A549 (cell line): ENCODE results near the gene PPBP. TPM values are rescaled to one million over a fixed set of nuclear protein-coding genes. Genes with fewer than 3 reads are reported as not detected.

Source experiments
- ATAC-seq, 2 experiments: fragments of 200-7000 bp in 1 of 2; fragments of >200 bp in 1 of 2; cut with Nextera tagmentation in 1 of 2; cut with Tn5 transposase in 1 of 2; 3 replicates each; pipeline versions ENCODE4 v1.8.0 to v1.9.1; 2018 to 2020; ENCODE audit warnings: mild to moderate bottlenecking in 1 of 2, moderate library complexity in 1 of 2
- CTCF ChIA-PET: fragments of 300-600 bp; sonication (Branson Sonifier 250); formaldehyde crosslinking; extraction: SDS; loops from one replicate; lab custom pipeline; 2021; ENCODE audit warnings: antibody characterized with exemption, inconsistent platforms; lab: Yijun Ruan, JAX
- POLR2A ChIA-PET: fragments of 350-600 bp; formaldehyde crosslinking; extraction: SDS; loops from one replicate; lab custom pipeline; 2021; ENCODE audit warnings: antibody characterized with exemption, inconsistent platforms; lab: Yijun Ruan, JAX
- DNase-seq, 2 experiments: peaks; one replicate each; pipeline versions ENCODE4 v3.0.0 to v3.0.0-alpha.2; 2011 to 2016; ENCODE audit warnings: low read depth in 1 of 2, low spot score in 1 of 2
- FAIRE-seq: peaks from 2 replicates; lab custom pipeline; 2011; peaks lifted over from hg19 to GRCh38; lab: Jason Lieb, UNC
- H3K27ac ChIP-seq, 2 experiments: fragments of >200 bp; sonication (Bioruptor Twin); formaldehyde crosslinking; 3 replicates each; pipeline ENCODE4 v1.5.1; 2016 to 2017
- H3K4me1 ChIP-seq: fragments of >200 bp; sonication (Bioruptor Twin); formaldehyde crosslinking; 3 replicates; pipeline ENCODE4 v1.6.1; 2016
- H3K4me2 ChIP-seq: fragments of >200 bp; sonication (Bioruptor Twin); formaldehyde crosslinking; 3 replicates; pipeline ENCODE4 v1.6.1; 2016
- H3K4me3 ChIP-seq: fragments of >200 bp; sonication (Bioruptor Twin); formaldehyde crosslinking; 3 replicates; pipeline ENCODE4 v1.5.1; 2016
- H3K9me3 ChIP-seq: fragments of >200 bp; sonication (Bioruptor Twin); formaldehyde crosslinking; 3 replicates; pipeline ENCODE4 v1.6.1; 2016
- BHLHE40 ChIP-seq: IDR thresholded peaks from 2 replicates; pipeline ENCODE4 v1.6.1; 2012; ENCODE audit warnings: low read depth, low read length, inconsistent platforms
- CBX2 ChIP-seq: fragments of 200-600 bp; sonication (generic); IDR thresholded peaks from 2 replicates; pipeline ENCODE4 v1.6.1; 2016; ENCODE audit warnings: low read depth, mild to moderate bottlenecking, borderline replicate concordance
- CHD2 ChIP-seq: fragments of 150-350 bp; IDR thresholded peaks from 2 replicates; pipeline ENCODE4 v1.6.1; 2014; ENCODE audit warnings: low read length; ENCODE audit not compliant: partially characterized antibody
- E2F6 ChIP-seq: IDR thresholded peaks from 2 replicates; pipeline ENCODE4 v1.6.1; 2012; ENCODE audit warnings: low read depth, borderline replicate concordance
- ESRRA ChIP-seq: fragments of 150-350 bp; IDR thresholded peaks from 2 replicates; pipeline ENCODE4 v1.6.1; 2014; ENCODE audit warnings: mild to moderate bottlenecking, low read length, borderline replicate concordance
- FOSB ChIP-seq: fragments of 250-450 bp; sonication (Bioruptor Pico); IDR thresholded peaks from 2 replicates; pipeline ENCODE4 v1.5.0; 2020; ENCODE audit warnings: mild to moderate bottlenecking, moderate library complexity
- FOSL2 ChIP-seq, 2 experiments: fragments of 450-650 bp in 1 of 2; fragments of >200 bp in 1 of 2; sonication (Bioruptor Twin) in 1 of 2; formaldehyde crosslinking; IDR thresholded peaks; 2 replicates each; pipeline versions ENCODE4 v1.5.0 to v1.6.1; 2016 to 2020; ENCODE audit warnings: mild to moderate bottlenecking in 1 of 2, moderate library complexity in 1 of 2
- HDAC2 ChIP-seq: fragments of 200-600 bp; sonication (generic); IDR thresholded peaks from 2 replicates; pipeline ENCODE4 v1.6.1; 2016
- HES2 ChIP-seq: fragments of >200 bp; sonication (Bioruptor Twin); formaldehyde crosslinking; IDR thresholded peaks from 2 replicates; pipeline ENCODE4 v1.6.1; 2016
- HMGXB4 ChIP-seq: fragments of 250-450 bp; sonication (Bioruptor Pico); IDR thresholded peaks from 2 replicates; pipeline ENCODE4 v1.5.0; 2021; ENCODE audit warnings: mild to moderate bottlenecking, moderate library complexity, borderline replicate concordance
- HOXA7 ChIP-seq: fragments of 250-450 bp; sonication (Bioruptor Pico); IDR thresholded peaks from 2 replicates; pipeline ENCODE4 v1.5.0; 2020; ENCODE audit warnings: mild to moderate bottlenecking, moderate library complexity
- HOXB5 ChIP-seq: fragments of 250-450 bp; sonication (Bioruptor Pico); IDR thresholded peaks from 2 replicates; pipeline ENCODE4 v1.5.0; 2020; ENCODE audit warnings: mild to moderate bottlenecking, moderate library complexity
- JUNB ChIP-seq: fragments of >200 bp; sonication (Bioruptor Twin); formaldehyde crosslinking; IDR thresholded peaks from 2 replicates; pipeline ENCODE4 v1.6.1; 2016
- MYC ChIP-seq: IDR thresholded peaks from 2 replicates; pipeline ENCODE4 v1.6.1; 2012; ENCODE audit warnings: mild to moderate bottlenecking, inconsistent platforms, low read length, improper control_type of control experiment, borderline replicate concordance
- NPAS2 ChIP-seq: fragments of 250-450 bp; sonication (Bioruptor Pico); IDR thresholded peaks from 2 replicates; pipeline ENCODE4 v1.8.0; 2022; ENCODE audit warnings: mild to moderate bottlenecking, moderate library complexity, borderline replicate concordance
- PBX3 ChIP-seq: IDR thresholded peaks from 2 replicates; pipeline ENCODE4 v1.6.1; 2012
- PHF8 ChIP-seq: fragments of 200-600 bp; sonication (generic); IDR thresholded peaks from 2 replicates; pipeline ENCODE4 v1.6.1; 2016; ENCODE audit warnings: low read depth, mild to moderate bottlenecking, antibody characterized with exemption, moderate library complexity, borderline replicate concordance
- RAD21 ChIP-seq, 2 experiments: fragments of >200 bp in 1 of 2; sonication (Bioruptor Twin) in 1 of 2; formaldehyde crosslinking in 1 of 2; IDR thresholded peaks in 1 of 2; conservative IDR thresholded peaks in 1 of 2; 2 replicates in 1 of 2; 3 replicates in 1 of 2; pipeline ENCODE4 v1.6.1; 2012 to 2018; ENCODE audit warnings: inconsistent platforms in 1 of 2
- RCOR1 ChIP-seq: fragments of 150-350 bp; IDR thresholded peaks from 2 replicates; pipeline ENCODE4 v1.6.1; 2014; ENCODE audit warnings: antibody characterized with exemption, low read length, low read depth
- REST ChIP-seq: fragments of 200-600 bp; sonication (generic); IDR thresholded peaks from 2 replicates; pipeline ENCODE4 v1.6.1; 2016; ENCODE audit warnings: antibody characterized with exemption, mild to moderate bottlenecking, moderate library complexity
- RNF2 ChIP-seq: fragments of 200-600 bp; sonication (generic); IDR thresholded peaks from 2 replicates; pipeline ENCODE4 v1.6.1; 2016; ENCODE audit warnings: low read depth, mild to moderate bottlenecking, antibody characterized with exemption, moderate library complexity, borderline replicate concordance
- SMC3 ChIP-seq: fragments of >200 bp; sonication (Bioruptor Twin); formaldehyde crosslinking; IDR thresholded peaks from 3 replicates; pipeline ENCODE4 v1.6.1; 2018; ENCODE audit warnings: inconsistent platforms
- TFCP2L1 ChIP-seq: fragments of 250-450 bp; sonication (Bioruptor Pico); IDR thresholded peaks from 2 replicates; pipeline ENCODE4 v1.5.0; 2021; ENCODE audit warnings: mild to moderate bottlenecking
- TP53 ChIP-seq: fragments of 250-450 bp; sonication (Bioruptor Pico); IDR thresholded peaks from 2 replicates; pipeline ENCODE4 v1.5.0; 2021; ENCODE audit warnings: mild to moderate bottlenecking, moderate library complexity
- ZNF302 ChIP-seq: fragments of 250-450 bp; sonication (Bioruptor Pico); IDR thresholded peaks from 2 replicates; pipeline ENCODE4 v1.9.0; 2021; ENCODE audit warnings: inconsistent platforms, mild to moderate bottlenecking, moderate library complexity
- WGBS: methylation state at CpG from one replicate; pipeline ENCODE4 v1.1.6; 2017; ENCODE audit errors: missing lambda C conversion rate; 5-methylcytosine and 5-hydroxymethylcytosine counted together
- polyA plus RNA-seq, 4 experiments: library from polyadenylated mRNA; depleted of rRNA in 3 of 4; stranded (reverse); fragments of >200 nt; fragmentation: RNase III in 1 of 4; extraction: RNeasy Plus Mini Kit Qiagen cat#74134 plus additional on column Dnase treatment in 1 of 4; gene quantifications; 2 replicates in 3 of 4; 3 replicates in 1 of 4; pipeline ENCODE4 v1.2.3, GENCODE V29; 2011 to 2017

PPBP gene
- polyA plus RNA-seq, 2 of the 4 experiments (the other 2 are of a cell fraction), result 0.16 to 0.35 TPM

GRCh38 chr4:74000301-74000700 is 12.3 kb upstream of the PPBP start:
- Histone ChIP-seq H3K9me3 (peaks cover 8% of the 10 kb centered on the region; the same call in 1 of the 3 replicates), H3K4me3 (no peak overlapping the region), H3K27ac (peak overlapping the region; percentile 93 to 99; a peak in 5 of 6 replicates), H3K4me1 (peaks cover 28% of the 10 kb centered on the region), H3K4me2 (no peak overlapping the region)
- CTCF ChIA-PET, result interaction anchor here (2.9 to 4.4 kb wide), 3 partner anchors 38 to 134 kb away, joined by 22 to 30 read pairs (median 23); partner anchors contain the start of genes CXCL2 and CXCL3
- FAIRE-seq (no peak), DNase-seq (no peak), ATAC-seq (no peak)
- POLR2A ChIA-PET, result no interaction called here
- 88% methylated on average over 6 of the region's 6 CpGs for WGBS
- TF ChIP-seq HES2 (no peak), RCOR1 (no peak), FOSB (CRISPR knock-in tag) (no peak), HOXB5 (CRISPR knock-in tag) (no peak), RAD21 (conservative IDR thresholded peaks at IDR 0.05 in 1 of 2, IDR thresholded peaks at IDR 0.05 in 1 of 2) (no peak), JUNB (no peak), REST (no peak), TP53 (CRISPR knock-in tag) (no peak), TFCP2L1 (CRISPR knock-in tag) (no peak), BHLHE40 (no peak), FOSL2 (IDR thresholded peaks at IDR 0.05) (no peak), FOSL2 (CRISPR knock-in tag; IDR thresholded peaks at IDR 0.05) (no peak), CHD2 (no peak), PHF8 (no peak), HOXA7 (no peak), ZNF302 (CRISPR knock-in tag) (no peak)

GRCh38 chr4:73998040-73999011 is 10.3 kb upstream of the PPBP start, which contains the start of gene CXCL5:
TSS of gene CXCL5 (minus strand) at chr4:73998677. CDS start at chr4:73998581, 96 bp downstream.
- ChIA-PET CTCF (interaction anchor here (0.7 to 4.4 kb wide), 20 partner anchors 9 to 335 kb away, joined by 3 to 30 read pairs (median 4); partner anchors contain the start of genes CXCL2 and CXCL3), POLR2A (interaction anchor here (0.8 to 2.4 kb wide), 14 partner anchors 8 to 258 kb away, joined by 3 to 34 read pairs (median 5); partner anchors contain the start of genes CXCL1, CXCL2, CXCL3 and CXCL8)
- H3K27ac ChIP-seq, result peak within 1 kb of the TSS; percentile 93 to 99
- DNase-seq (peak; percentile 47 to 92), ATAC-seq (peak; percentile 97 to 98), FAIRE-seq (no peak)
- peak within 1 kb of the TSS; percentile 86 for H3K4me2 ChIP-seq
- WGBS, result under 1% methylated on average over 31 of the region's 46 CpGs
- H3K4me1 ChIP-seq, result peaks cover 16% of the 10 kb centered on the region
- peaks cover 8% of the 10 kb centered on the region; the same call in 1 of the 3 replicates for H3K9me3 ChIP-seq
- peak within 1 kb of the TSS; percentile 52 for H3K4me3 ChIP-seq
- TF ChIP-seq HDAC2 (no peak), NPAS2 (CRISPR knock-in tag) (no peak), PBX3 (no peak), CBX2 (no peak), CHD2 (no peak), SMC3 (peak; percentile 75), HMGXB4 (no peak), JUNB (no peak), E2F6 (peak; percentile 61; the same call in 1 of the 2 replicates), ESRRA (peak; percentile 44; the same call in 1 of the 2 replicates), PHF8 (no peak), RCOR1 (no peak), RNF2 (no peak), MYC (0 out of 2 replicates have a peak, but pooled peaks have one; percentile 31)
